DND-41 (cell line): ENCODE measurements around the gene AP3D1.
A peak's percentile ranks its signal among the peaks of the same experiment; 100 is the strongest.

Experiments used
- ATAC-seq: fragments of 200-7000 bp; cut with Tn5 transposase; 3 replicates; pipeline ENCODE4 v1.9.1; 2021; ENCODE audit warnings: low read depth; ENCODE audit not compliant: insufficient read depth
- DNase-seq: peaks from one replicate; pipeline ENCODE4 v3.0.0-alpha.2; 2020
- H2AFZ ChIP-seq: 2 replicates; pipeline ENCODE4 v1.6.0; 2012; ENCODE audit warnings: low read depth, low read length
- H3K27ac ChIP-seq: 2 replicates; pipeline ENCODE4 v1.5.1; 2012; ENCODE audit warnings: low read length, inconsistent platforms
- H3K27me3 ChIP-seq: fragments of 200-600 bp; sonication (generic); 2 replicates; pipeline ENCODE4 v1.6.0; 2012; ENCODE audit warnings: low read length, mild to moderate bottlenecking, inconsistent platforms; ENCODE audit not compliant: insufficient read depth, poor library complexity
- H3K36me3 ChIP-seq: 2 replicates; pipeline ENCODE4 v1.5.1; 2012; ENCODE audit warnings: low read length, inconsistent platforms; ENCODE audit not compliant: insufficient read depth
- H3K4me1 ChIP-seq: 2 replicates; pipeline ENCODE4 v1.5.1; 2012; ENCODE audit warnings: mild to moderate bottlenecking, low read length; ENCODE audit not compliant: insufficient read depth
- H3K4me2 ChIP-seq: 2 replicates; pipeline ENCODE4 v1.6.0; 2012; ENCODE audit warnings: mild to moderate bottlenecking, moderate library complexity, low read length, inconsistent platforms; ENCODE audit not compliant: insufficient read depth
- H3K4me3 ChIP-seq, 2 experiments: fragments of 200-600 bp in 1 of 2; shearing (Covaris generic) in 1 of 2; 2 replicates each; pipeline ENCODE4 v1.5.1; 2012 to 2016; ENCODE audit warnings: inconsistent platforms in 2 of 2, low read length in 2 of 2, mild to moderate bottlenecking in 2 of 2, low read depth in 1 of 2, moderate library complexity in 1 of 2
- H3K79me2 ChIP-seq: 2 replicates; pipeline ENCODE4 v1.6.0; 2012; ENCODE audit warnings: low read length, inconsistent platforms; ENCODE audit not compliant: insufficient read depth
- H3K9ac ChIP-seq: 2 replicates; pipeline ENCODE4 v1.6.0; 2012; ENCODE audit warnings: low read depth, mild to moderate bottlenecking, inconsistent platforms, low read length, moderate library complexity
- H3K9me3 ChIP-seq: 2 replicates; pipeline ENCODE4 v1.5.1; 2012; ENCODE audit warnings: low read length, moderate library complexity, mild to moderate bottlenecking, inconsistent platforms; ENCODE audit not compliant: insufficient read depth, severe bottlenecking
- H4K20me1 ChIP-seq: 2 replicates; pipeline ENCODE4 v1.6.0; 2012; ENCODE audit warnings: low read length; ENCODE audit not compliant: insufficient read depth
- EZH2 ChIP-seq: IDR thresholded peaks from 3 replicates; pipeline ENCODE4 v1.6.1; 2012; ENCODE audit warnings: borderline replicate concordance, low read depth, mild to moderate bottlenecking, moderate library complexity, low read length, inconsistent platforms; ENCODE audit not compliant: severe bottlenecking
- TF ChIP-seq, protein P1 (sequence below): IDR thresholded peaks from 2 replicates; pipeline ENCODE4 v1.5.1; 2012; ENCODE audit warnings: borderline replicate concordance, low read length, moderate library complexity, mild to moderate bottlenecking; ENCODE audit not compliant: poor library complexity, severe bottlenecking; ENCODE audit errors: extremely low read depth

AP3D1 gene

DNA sequence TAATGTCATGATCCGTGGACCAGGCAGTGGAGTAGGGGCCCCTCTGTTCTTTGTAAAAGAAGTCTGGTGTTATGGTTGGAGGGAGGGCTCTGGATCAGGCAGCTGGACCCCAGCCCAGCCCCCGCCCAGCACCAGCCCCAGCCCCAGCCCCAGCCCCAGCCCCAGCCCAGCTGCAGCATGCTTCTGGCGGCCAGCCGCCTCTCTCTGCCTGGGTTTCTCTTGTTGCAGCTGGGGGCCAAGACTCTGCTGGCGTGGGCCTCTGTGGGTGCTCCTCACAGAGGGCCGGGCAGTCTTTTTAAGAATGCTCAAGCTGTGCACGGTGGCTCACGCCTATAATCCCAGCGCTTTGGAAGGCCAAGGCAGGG is 30.2 kb upstream of the AP3D1 start:
- no peak for DNase-seq
- Histone ChIP-seq H3K9me3 (no peaks in the 10 kb centered on the region), H3K27ac (no peak overlapping the region), H3K4me1 (no peaks in the 10 kb centered on the region), H3K36me3 (peaks cover 71% of the 10 kb centered on the region), H3K9ac (no peak overlapping the region), H4K20me1 (peaks cover 86% of the 10 kb centered on the region), H3K27me3 (no peaks in the 10 kb centered on the region), H3K79me2 (peaks cover 99% of the 10 kb centered on the region), H3K4me3 (no peak overlapping the region), H3K4me2 (no peak overlapping the region), H2AFZ (no peak overlapping the region)
- ATAC-seq: no peak
- TF ChIP-seq, protein P1, sequence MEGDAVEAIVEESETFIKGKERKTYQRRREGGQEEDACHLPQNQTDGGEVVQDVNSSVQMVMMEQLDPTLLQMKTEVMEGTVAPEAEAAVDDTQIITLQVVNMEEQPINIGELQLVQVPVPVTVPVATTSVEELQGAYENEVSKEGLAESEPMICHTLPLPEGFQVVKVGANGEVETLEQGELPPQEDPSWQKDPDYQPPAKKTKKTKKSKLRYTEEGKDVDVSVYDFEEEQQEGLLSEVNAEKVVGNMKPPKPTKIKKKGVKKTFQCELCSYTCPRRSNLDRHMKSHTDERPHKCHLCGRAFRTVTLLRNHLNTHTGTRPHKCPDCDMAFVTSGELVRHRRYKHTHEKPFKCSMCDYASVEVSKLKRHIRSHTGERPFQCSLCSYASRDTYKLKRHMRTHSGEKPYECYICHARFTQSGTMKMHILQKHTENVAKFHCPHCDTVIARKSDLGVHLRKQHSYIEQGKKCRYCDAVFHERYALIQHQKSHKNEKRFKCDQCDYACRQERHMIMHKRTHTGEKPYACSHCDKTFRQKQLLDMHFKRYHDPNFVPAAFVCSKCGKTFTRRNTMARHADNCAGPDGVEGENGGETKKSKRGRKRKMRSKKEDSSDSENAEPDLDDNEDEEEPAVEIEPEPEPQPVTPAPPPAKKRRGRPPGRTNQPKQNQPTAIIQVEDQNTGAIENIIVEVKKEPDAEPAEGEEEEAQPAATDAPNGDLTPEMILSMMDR: no peak
- TF ChIP-seq EZH2: no peak

DNA sequence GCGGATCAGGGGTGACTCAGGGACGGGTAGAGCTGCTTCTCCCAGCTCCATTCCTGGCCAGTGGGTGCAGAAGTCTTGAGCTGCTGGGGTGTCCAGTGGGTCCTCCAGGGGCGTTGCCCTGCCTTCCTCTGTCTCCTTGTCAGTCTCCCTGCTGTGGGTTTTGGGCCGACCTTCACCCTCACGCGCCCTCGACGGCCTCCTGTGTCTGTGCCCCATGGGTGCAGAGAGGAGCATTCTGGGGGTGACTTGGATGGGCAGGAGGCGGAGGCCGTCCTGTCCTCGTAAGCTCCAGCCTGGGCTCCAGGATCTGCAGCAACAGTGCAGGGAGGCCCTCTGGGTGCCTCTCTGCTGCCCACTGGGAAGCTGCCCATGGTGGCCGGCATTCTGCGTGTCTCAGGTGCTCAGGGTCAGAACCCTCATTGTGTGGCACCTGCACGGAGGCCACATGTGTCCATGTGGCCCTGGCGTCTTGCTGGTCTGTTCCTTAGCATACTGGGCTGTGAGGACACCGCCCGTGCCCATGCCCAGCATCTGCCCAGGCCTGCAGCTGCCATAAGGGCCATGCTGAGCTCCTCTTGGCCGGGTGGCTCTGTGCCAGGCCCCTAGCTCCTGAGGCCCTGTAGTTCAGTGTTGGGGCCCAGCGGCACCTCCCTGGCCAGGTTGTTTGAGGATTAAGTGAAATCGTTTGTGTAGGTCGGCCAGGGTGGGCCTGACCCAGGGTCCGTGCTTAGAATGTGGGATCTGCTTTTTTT is 29.7 kb upstream of the AP3D1 start:
- Histone ChIP-seq H3K4me2 (no peak overlapping the region), H3K4me3 (no peak overlapping the region), H3K79me2 (peaks cover 99% of the 10 kb centered on the region), H2AFZ (no peak overlapping the region), H4K20me1 (peaks cover 86% of the 10 kb centered on the region), H3K36me3 (peaks cover 71% of the 10 kb centered on the region), H3K9ac (no peak overlapping the region), H3K27me3 (no peaks in the 10 kb centered on the region), H3K9me3 (no peaks in the 10 kb centered on the region), H3K4me1 (no peaks in the 10 kb centered on the region), H3K27ac (no peak overlapping the region)
- 0 out of 3 replicates have a peak, but pooled peaks have one; percentile 17 for ATAC-seq
- DNase-seq: no peak
- no peak for TF ChIP-seq EZH2
- TF ChIP-seq, protein P1: no peak

DNA sequence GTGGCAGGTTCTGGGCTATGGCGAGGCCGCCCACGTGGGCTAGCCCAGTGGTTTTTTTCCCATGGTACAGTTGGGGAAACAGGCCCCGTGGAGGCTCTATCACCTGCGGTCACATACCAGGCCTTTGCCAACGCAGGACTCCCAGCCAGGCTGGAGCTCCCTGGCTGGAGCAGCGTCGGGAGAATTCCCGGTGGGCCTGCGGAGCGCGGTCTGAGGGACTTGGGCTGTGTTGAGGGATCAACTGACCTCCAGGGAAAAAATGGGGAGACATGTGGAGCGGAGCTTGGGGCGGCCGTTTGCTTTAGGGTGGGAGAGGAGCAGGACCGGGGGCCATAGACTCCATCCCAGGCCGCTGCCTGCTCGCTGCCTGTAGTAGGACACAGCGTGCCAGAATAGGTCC is 28.7 kb upstream of the AP3D1 start:
- H3K36me3 ChIP-seq: peaks cover 71% of the 10 kb centered on the region
- no peak overlapping the region for H3K4me2 ChIP-seq

More for the DNA sequence above, 28.7 kb upstream of the AP3D1 start:
- Histone ChIP-seq H3K4me1 (no peaks in the 10 kb centered on the region), H3K27ac (no peak overlapping the region), H3K27me3 (no peaks in the 10 kb centered on the region), H3K4me3 (no peak overlapping the region), H3K9ac (no peak overlapping the region), H3K9me3 (no peaks in the 10 kb centered on the region), H2AFZ (no peak overlapping the region), H4K20me1 (peaks cover 86% of the 10 kb centered on the region), H3K79me2 (peaks cover 100% of the 10 kb centered on the region)
- DNase-seq: no peak
- no peak for TF ChIP-seq EZH2
- TF ChIP-seq, protein P1: no peak
- ATAC-seq: no peak
